Esophagus squamous epithelium (tissue), 5 donors: ENCODE results near the gene TRAF3. TPM values are rescaled to one million over a fixed set of nuclear protein-coding genes. Genes with fewer than 3 reads are reported as not detected.

Source experiments
- DNase-seq: peaks from one replicate; lab custom pipeline; 2025; lab: John Stamatoyannopoulos, UW
- H3K27ac ChIP-seq, 4 donors: fragments of 200-600 bp; sonication (generic); one replicate each; pipeline ENCODE4 v1.5.1; 2016 to 2019; ENCODE audit warnings: mild to moderate bottlenecking in 1 of 4
- H3K27me3 ChIP-seq, 4 donors: fragments of 200-600 bp; sonication (generic); 1 replicate in 3 of 4; 2 replicates in 1 of 4; pipeline versions ENCODE4 v1.5.1 to v1.6.0; 2017 to 2021; ENCODE audit warnings: antibody characterized with exemption in 1 of 4
- H3K36me3 ChIP-seq, 3 donors: fragments of 200-600 bp; sonication (generic); one replicate each; pipeline ENCODE4 v1.5.1; 2016 to 2019
- H3K4me1 ChIP-seq, 3 donors: fragments of 200-600 bp; sonication (generic); one replicate each; pipeline ENCODE4 v1.5.1; 2017 to 2019
- H3K4me3 ChIP-seq, 4 donors: fragments of 200-600 bp; sonication (generic); 1 replicate in 3 of 4; 2 replicates in 1 of 4; pipeline ENCODE4 v1.5.1; 2016 to 2019; ENCODE audit warnings: mild to moderate bottlenecking in 2 of 4, moderate library complexity in 1 of 4
- H3K9me3 ChIP-seq, 3 donors: fragments of 200-600 bp; sonication (generic); one replicate each; pipeline ENCODE4 v1.5.1; 2016 to 2019
- CTCF ChIP-seq, 6 experiments: fragments of 450-650 bp in 4 of 6; fragments of 200-600 bp in 2 of 6; sonication (generic) in 2 of 6; IDR thresholded peaks; one replicate each; pipeline ENCODE4 v1.5.1; 2016 to 2019; ENCODE audit warnings: antibody characterized with exemption in 6 of 6, mild to moderate bottlenecking in 4 of 6, moderate library complexity in 4 of 6
- POLR2A ChIP-seq, 4 donors: fragments of 450-650 bp; IDR thresholded peaks; one replicate each; pipeline ENCODE4 v1.6.1; 2017; ENCODE audit warnings: antibody characterized with exemption in 4 of 4, mild to moderate bottlenecking in 4 of 4, moderate library complexity in 3 of 4
- WGBS, 2 donors: methylation state at CpG; one replicate each; pipeline ENCODE4 v1.1.5; 2018; 5-methylcytosine and 5-hydroxymethylcytosine counted together
- intact Hi-C: fragments of 100-400 bp; cut with DNase I; formaldehyde crosslinking; loops from one replicate; pipeline ENCODE4 v1.15.0; 2022
- total RNA-seq, 4 donors: library from RNA; depleted of rRNA; stranded (reverse); fragments of >200 nt; gene quantifications; one replicate each; pipeline ENCODE4 v1.1.0, GENCODE V29; 2016
- donor health status: DM: yes; HTN: yes; CAD: no.

The TRAF3 gene
- total RNA-seq, 4 donors from 2014 or later, result 11.2 to 19.3 (median 13.2) TPM

GRCh38 chr14:102953100-102953499 lies 175.9 kb downstream of the TRAF3 start:
- H3K27ac ChIP-seq, result no peak overlapping the region
- peaks cover 8 to 25% (median 8%) of the 10 kb centered on the region in 3 donors for H3K4me1 ChIP-seq
- TF ChIP-seq POLR2A (IDR thresholded peaks at IDR 0.05) (no peak), CTCF (IDR thresholded peaks at IDR 0.05) (no peak)
- no peaks in the 10 kb centered on the region for H3K9me3 ChIP-seq
- no peak for DNase-seq
- H3K36me3 ChIP-seq, result peaks cover 18 to 96% (median 58%) of the 10 kb centered on the region in 3 donors
- WGBS, 2 donors, result 89 to 93% methylated on average over 7 to 13 of the region's 15 CpGs
- H3K27me3 ChIP-seq, result no peaks in the 10 kb centered on the region
- no peak overlapping the region for H3K4me3 ChIP-seq
- intact Hi-C loops, result no loop called here

- Histone ChIP-seq H3K27ac (no peak overlapping the region), H3K9me3 (no peaks in the 10 kb centered on the region), H3K27me3 (no peaks in the 10 kb centered on the region), H3K36me3 (peaks cover 27 to 100% (median 63%) of the 10 kb centered on the region in 3 donors), H3K4me3 (no peak overlapping the region), H3K4me1 (peaks cover 6 to 18% (median 8%) of the 10 kb centered on the region in 3 donors)
- no peak for TF ChIP-seq POLR2A (IDR thresholded peaks at IDR 0.05)
- no peak for TF ChIP-seq CTCF (IDR thresholded peaks at IDR 0.05)
- WGBS, 2 donors, result 87 to 93% methylated on average over 17 of the region's 18 CpGs
- intact Hi-C loops, result no loop called here
- no peak for DNase-seq
Observed at GRCh38 chr14:102954081-102954789, 177.0 kb downstream of the TRAF3 start.

GRCh38 chr14:102955636-102956408 lies 178.6 kb downstream of the TRAF3 start:
- peaks cover 16 to 100% (median 66%) of the 10 kb centered on the region in 3 donors for H3K36me3 ChIP-seq
- H3K4me3 ChIP-seq, result no peak overlapping the region
- no peak for DNase-seq
- intact Hi-C loops, result no loop called here
- peaks cover 0 to 4% (median 0%) of the 10 kb centered on the region in 3 donors for H3K4me1 ChIP-seq
- H3K9me3 ChIP-seq, result no peaks in the 10 kb centered on the region
- H3K27ac ChIP-seq, result no peak overlapping the region
- no peaks in the 10 kb centered on the region for H3K27me3 ChIP-seq
- TF ChIP-seq POLR2A (IDR thresholded peaks at IDR 0.05), result no peak
- TF ChIP-seq CTCF (IDR thresholded peaks at IDR 0.05), result no peak
- 71 to 72% methylated on average over 8 of the region's 8 CpGs for WGBS, 2 donors

GRCh38 chr14:102957222-102957621 lies 180.0 kb downstream of the TRAF3 start:
- Histone ChIP-seq H3K9me3 (no peaks in the 10 kb centered on the region), H3K27me3 (no peaks in the 10 kb centered on the region), H3K4me1 (peaks cover 0 to 4% (median 0%) of the 10 kb centered on the region in 3 donors), H3K36me3 (peaks cover 16 to 100% (median 71%) of the 10 kb centered on the region in 3 donors), H3K27ac (no peak overlapping the region), H3K4me3 (no peak overlapping the region)
- intact Hi-C loops, result no loop called here
- DNase-seq, result no peak
- TF ChIP-seq CTCF (IDR thresholded peaks at IDR 0.05) (no peak), POLR2A (IDR thresholded peaks at IDR 0.05) (no peak)
- 91 to 94% methylated on average over 8 to 10 of the region's 10 CpGs for WGBS, 2 donors

- H3K27ac ChIP-seq, result no peak overlapping the region
- no peaks in the 10 kb centered on the region for H3K9me3 ChIP-seq
- TF ChIP-seq POLR2A (IDR thresholded peaks at IDR 0.05) (no peak), CTCF (IDR thresholded peaks at IDR 0.05) (no peak)
- 75 to 88% methylated on average over 6 to 7 of the region's 10 CpGs for WGBS, 2 donors
- no peaks in the 10 kb centered on the region for H3K27me3 ChIP-seq
- intact Hi-C loops, result no loop called here
- H3K4me3 ChIP-seq, result no peak overlapping the region
- DNase-seq, result no peak
- H3K4me1 ChIP-seq, result peaks cover 0 to 4% (median 0%) of the 10 kb centered on the region in 3 donors
- H3K36me3 ChIP-seq, result peaks cover 16 to 100% (median 67%) of the 10 kb centered on the region in 3 donors
Observed at GRCh38 chr14:102958461-102958860, 181.2 kb downstream of the TRAF3 start.
